ENCODE results near the gene ARHGEF37.

DNA sequence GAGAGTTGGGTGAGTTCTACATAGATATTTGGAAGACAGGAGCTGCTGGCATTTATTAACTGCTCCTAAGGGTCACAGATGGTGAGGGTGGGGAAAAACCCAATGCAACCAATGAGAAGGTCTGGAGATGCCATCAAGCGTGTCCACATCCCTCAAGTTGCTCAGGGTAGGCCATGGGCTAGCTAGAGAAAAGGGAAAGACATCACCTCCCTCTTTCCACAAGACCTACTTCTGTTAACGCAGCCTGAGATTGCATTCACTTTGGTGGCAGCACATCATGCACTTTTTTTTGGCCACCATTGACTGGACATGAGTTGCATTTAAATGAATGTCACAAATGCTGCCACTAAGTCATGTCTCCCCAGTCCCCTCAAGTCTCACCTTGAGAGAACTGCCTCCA, 71.4 kb downstream of the ARHGEF37 start:
- TF ChIP-seq, protein P1, sequence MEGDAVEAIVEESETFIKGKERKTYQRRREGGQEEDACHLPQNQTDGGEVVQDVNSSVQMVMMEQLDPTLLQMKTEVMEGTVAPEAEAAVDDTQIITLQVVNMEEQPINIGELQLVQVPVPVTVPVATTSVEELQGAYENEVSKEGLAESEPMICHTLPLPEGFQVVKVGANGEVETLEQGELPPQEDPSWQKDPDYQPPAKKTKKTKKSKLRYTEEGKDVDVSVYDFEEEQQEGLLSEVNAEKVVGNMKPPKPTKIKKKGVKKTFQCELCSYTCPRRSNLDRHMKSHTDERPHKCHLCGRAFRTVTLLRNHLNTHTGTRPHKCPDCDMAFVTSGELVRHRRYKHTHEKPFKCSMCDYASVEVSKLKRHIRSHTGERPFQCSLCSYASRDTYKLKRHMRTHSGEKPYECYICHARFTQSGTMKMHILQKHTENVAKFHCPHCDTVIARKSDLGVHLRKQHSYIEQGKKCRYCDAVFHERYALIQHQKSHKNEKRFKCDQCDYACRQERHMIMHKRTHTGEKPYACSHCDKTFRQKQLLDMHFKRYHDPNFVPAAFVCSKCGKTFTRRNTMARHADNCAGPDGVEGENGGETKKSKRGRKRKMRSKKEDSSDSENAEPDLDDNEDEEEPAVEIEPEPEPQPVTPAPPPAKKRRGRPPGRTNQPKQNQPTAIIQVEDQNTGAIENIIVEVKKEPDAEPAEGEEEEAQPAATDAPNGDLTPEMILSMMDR (IDR thresholded peaks at IDR 0.05): no peak
- no peak for TF ChIP-seq POLR2A (IDR thresholded peaks at IDR 0.05)
